H1 (cell line): ENCODE results near the gene SAP30L. TPM values are rescaled to one million over a fixed set of nuclear protein-coding genes. Genes with fewer than 3 reads are reported as not detected.

ENCODE experiments used
- FOSL1 ChIP-seq: IDR thresholded peaks from 2 replicates; pipeline ENCODE4 v1.6.1; 2011; ENCODE audit warnings: mild to moderate bottlenecking, low read depth, low read length, moderate library complexity; ENCODE audit not compliant: insufficient read depth
- JUND ChIP-seq: IDR thresholded peaks from 2 replicates; pipeline ENCODE4 v1.6.1; 2011; ENCODE audit warnings: mild to moderate bottlenecking, improper control_type of control experiment, low read length
- POLR2AphosphoS5 ChIP-seq: IDR thresholded peaks from 2 replicates; pipeline ENCODE4 v1.6.1; 2011; ENCODE audit warnings: low read depth, low read length
- RNF2 ChIP-seq: fragments of 200-900, 300-1000 bp; sonication (generic); IDR thresholded peaks from 2 replicates; pipeline ENCODE4 v1.7.1; 2016; ENCODE audit warnings: borderline replicate concordance, low read depth, mild to moderate bottlenecking, antibody characterized with exemption, low read length; ENCODE audit not compliant: poor library complexity, severe bottlenecking; ENCODE audit errors: missing control alignments
- SP1 ChIP-seq: IDR thresholded peaks from 2 replicates; pipeline ENCODE4 v1.6.1; 2011; ENCODE audit warnings: low read depth, low read length
- polyA plus RNA-seq, 7 experiments: library from polyadenylated mRNA; depleted of rRNA in 3 of 7; stranded (reverse) in 5 of 7; unstranded in 2 of 7; fragments of >200 nt in 5 of 7; fragments of 200-250 nt in 2 of 7; gene quantifications; 1 replicate in 5 of 7; 2 replicates in 1 of 7; 4 replicates in 1 of 7; pipeline versions ENCODE4 v1.2.1 to v1.2.3, GENCODE V29; 2011 to 2013; ENCODE audit warnings: missing spikeins in 2 of 7, mixed read lengths in 2 of 7
- total RNA-seq: library from RNA; stranded (reverse); fragmentation: NEBNext Ultra II Directional; extraction: Animal tissue kit (Norgen Biotek cat#: 25700); gene quantifications from 2 replicates; pipeline ENCODE4 v1.2.1, GENCODE V29; 2021

Gene SAP30L
- total and polyA plus RNA-seq, 2 of the 8 experiments (the other 6 are each of a cell fraction or from before 2014, with no cell fraction given), result 12.2 to 31.5 TPM

- no peak for TF ChIP-seq RNF2
- TF ChIP-seq POLR2AphosphoS5, result no peak
- no peak for TF ChIP-seq FOSL1
- no peak for TF ChIP-seq SP1
- TF ChIP-seq JUND, result no peak
- TF ChIP-seq, all 59 proteins: peak for 0
These were observed 15.3 kb upstream of the SAP30L start (continued) for GRCh38 chr5:154430466-154430865.
